ENCODE measurements around the gene MYL12B.
"Not testable (repeated sequence)": the region's sequence is repeated elsewhere in the genome, so short reads cannot be mapped to it uniquely, and the experiment has no call there.

MYL12B gene

GRCh38 chr18:3297025-3297984 is 35.4 kb downstream of the MYL12B start:
- H3K4me3 ChIP-seq (ENCODE audit: low read depth, low read length), result peak overlapping the region; percentile 94
- DNase-seq (ENCODE audit: low read depth), result peak; percentile 95
- peak; percentile 98 for TF ChIP-seq CTCF (IDR thresholded peaks at IDR 0.05; ENCODE audit: insufficient read depth, low read depth, low read length, missing control alignments)

- no peak overlapping the region for H3K4me3 ChIP-seq (ENCODE audit: low read depth, low read length)
- TF ChIP-seq CTCF (IDR thresholded peaks at IDR 0.05; ENCODE audit: insufficient read depth, low read depth, low read length, missing control alignments), result no peak
- no peak for DNase-seq (ENCODE audit: low read depth)
Observed at GRCh38 chr18:3304832-3305231, 42.9 kb downstream of the MYL12B start.

- no peak for TF ChIP-seq CTCF (IDR thresholded peaks at IDR 0.05; ENCODE audit: insufficient read depth, low read depth, low read length, missing control alignments)
- no peak overlapping the region for H3K4me3 ChIP-seq (ENCODE audit: low read depth, low read length)
- DNase-seq (ENCODE audit: low read depth), result peak; percentile 13
Observed at GRCh38 chr18:3305354-3305762, 43.4 kb downstream of the MYL12B start.

GRCh38 chr18:3305933-3306332 is 44.0 kb downstream of the MYL12B start:
- no peak for TF ChIP-seq CTCF (IDR thresholded peaks at IDR 0.05; ENCODE audit: insufficient read depth, low read depth, low read length, missing control alignments)
- no peak overlapping the region for H3K4me3 ChIP-seq (ENCODE audit: low read depth, low read length)
- DNase-seq (ENCODE audit: low read depth), result no peak

- TF ChIP-seq CTCF (IDR thresholded peaks at IDR 0.05; ENCODE audit: insufficient read depth, low read depth, low read length, missing control alignments), result no peak
- no peak for DNase-seq (ENCODE audit: low read depth)
- no peak overlapping the region for H3K4me3 ChIP-seq (ENCODE audit: low read depth, low read length)
Observed at GRCh38 chr18:3306391-3306790, 44.5 kb downstream of the MYL12B start.

GRCh38 chr18:3313685-3314084 is 51.8 kb downstream of the MYL12B start:
- no peak overlapping the region for H3K4me3 ChIP-seq (ENCODE audit: low read depth, low read length)
- TF ChIP-seq CTCF (IDR thresholded peaks at IDR 0.05; ENCODE audit: insufficient read depth, low read depth, low read length, missing control alignments), result no peak
- no peak for DNase-seq (ENCODE audit: low read depth)

- DNase-seq (ENCODE audit: low read depth), result not testable (repeated sequence)
Observed at GRCh38 chr18:3315344-3315743, 53.4 kb downstream of the MYL12B start.

More at GRCh38 chr18:3315344-3315743, 53.4 kb downstream of the MYL12B start:
- H3K4me3 ChIP-seq (ENCODE audit: low read depth, low read length), result not testable (repeated sequence)

Measured in GM12865 (cell line).